GM12878 (cell line): ENCODE results near the gene FAM161A. TPM values are rescaled to one million over a fixed set of nuclear protein-coding genes. Genes with fewer than 3 reads are reported as not detected.

Experiments
- ATAC-seq: fragments of 200-7000 bp; cut with Tn5 transposase; 3 replicates; pipeline ENCODE4 v1.9.1; 2020; ENCODE audit warnings: mild to moderate bottlenecking, moderate library complexity
- BruUV-seq: library from RNA; stranded (reverse); fragments of 400-500 nt; replicated peaks from 2 replicates; lab custom pipeline; 2021; lab: Mats Ljungman, UMichigan
- CTCF ChIA-PET: fragments of 300-600 bp; sonication (Branson Sonifier 250); formaldehyde crosslinking; extraction: SDS; loops from one replicate; lab custom pipeline; 2021; ENCODE audit warnings: inconsistent platforms; lab: Yijun Ruan, JAX
- POLR2A ChIA-PET: fragments of 350-600 bp; formaldehyde crosslinking; extraction: SDS; loops from one replicate; lab custom pipeline; 2021; ENCODE audit warnings: inconsistent platforms; lab: Charles Lee
- RAD21 ChIA-PET: fragments of 300-600 bp; sonication (Branson Sonifier 250); formaldehyde crosslinking; loops from one replicate; lab custom pipeline; 2023; ENCODE audit warnings: antibody characterized with exemption; ENCODE audit not compliant: unreplicated experiment; lab: Charles Lee
- SMC1A ChIA-PET: fragments of 300-600 bp; sonication (Branson Sonifier 250); formaldehyde crosslinking; loops from one replicate; lab custom pipeline; 2023; ENCODE audit not compliant: unreplicated experiment, uncharacterized antibody; lab: Charles Lee
- DNase-seq: peaks from one replicate; pipeline ENCODE4 v3.0.0-alpha.2; 2011; ENCODE audit warnings: low read depth, low spot score
- FAIRE-seq: peaks from 3 replicates; lab custom pipeline; 2011; peaks lifted over from hg19 to GRCh38; lab: Jason Lieb, UNC
- H2AFZ ChIP-seq: 2 replicates; pipeline ENCODE4 v1.6.0; 2011; ENCODE audit warnings: low read depth, low read length, control low read depth; ENCODE audit not compliant: control insufficient read depth
- H3K27ac ChIP-seq: 2 replicates; pipeline ENCODE4 v1.5.1; 2011; ENCODE audit warnings: control low read depth; ENCODE audit not compliant: control insufficient read depth, insufficient read depth
- H3K27me3 ChIP-seq, 2 experiments: replicated peaks in 1 of 2; 2 replicates each; pipeline versions ENCODE4 v1.6.0 to v1.6.1; 2011; ENCODE audit warnings: low read length in 1 of 2; ENCODE audit not compliant: control insufficient read depth in 2 of 2, insufficient read depth in 2 of 2
- H3K36me3 ChIP-seq, 2 experiments: 2 replicates each; pipeline ENCODE4 v1.5.1; 2011; ENCODE audit warnings: low read length in 1 of 2; ENCODE audit not compliant: control insufficient read depth in 2 of 2, insufficient read depth in 2 of 2
- H3K4me1 ChIP-seq: 2 replicates; pipeline ENCODE4 v1.6.1; 2011; ENCODE audit warnings: mild to moderate bottlenecking, low read length, moderate library complexity, mixed read lengths; ENCODE audit not compliant: control insufficient read depth, insufficient read depth
- H3K4me2 ChIP-seq: 2 replicates; pipeline ENCODE4 v1.6.0; 2011; ENCODE audit warnings: control low read depth; ENCODE audit not compliant: control insufficient read depth, insufficient read depth
- H3K4me3 ChIP-seq: fragments of 200-600 bp; sonication (generic); 2 replicates; pipeline ENCODE4 v1.5.1; 2016
- H3K79me2 ChIP-seq: 2 replicates; pipeline ENCODE4 v1.6.0; 2011; ENCODE audit warnings: low read length; ENCODE audit not compliant: control insufficient read depth, insufficient read depth
- H3K9ac ChIP-seq: 2 replicates; pipeline ENCODE4 v1.8.0; 2011; ENCODE audit warnings: low read length, control low read depth, mixed read lengths; ENCODE audit not compliant: control insufficient read depth, insufficient read depth
- H3K9me3 ChIP-seq: replicated peaks from 3 replicates; pipeline ENCODE4 v1.5.1; 2011; ENCODE audit warnings: mild to moderate bottlenecking, low read length; ENCODE audit not compliant: control insufficient read depth, insufficient read depth
- H4K20me1 ChIP-seq: 2 replicates; pipeline ENCODE4 v1.6.0; 2011; ENCODE audit not compliant: control insufficient read depth, insufficient read depth
- EGR1 ChIP-seq, 2 experiments: IDR thresholded peaks; 1 replicate in 1 of 2; 2 replicates in 1 of 2; pipeline ENCODE4 v1.6.1; 2011 to 2012; ENCODE audit warnings: low read depth in 2 of 2, low read length in 2 of 2, borderline replicate concordance in 1 of 2, mild to moderate bottlenecking in 1 of 2, moderate library complexity in 1 of 2
- ESRRA ChIP-seq: IDR thresholded peaks from 2 replicates; pipeline ENCODE4 v1.6.1; 2012; ENCODE audit warnings: mild to moderate bottlenecking, low read length, improper control_type of control experiment
- IKZF2 ChIP-seq, 2 experiments: fragments of 450-650 bp; IDR thresholded peaks; 2 replicates each; pipeline ENCODE4 v1.6.1; 2017; ENCODE audit warnings: mild to moderate bottlenecking in 2 of 2, moderate library complexity in 2 of 2
- KAT2A ChIP-seq: conservative IDR thresholded peaks from 2 replicates; pipeline ENCODE4 v1.6.1; 2011; ENCODE audit warnings: low read depth, low read length; ENCODE audit not compliant: control insufficient read depth
- NBN ChIP-seq: fragments of 450-650 bp; IDR thresholded peaks from 2 replicates; pipeline ENCODE4 v1.6.1; 2016
- NFXL1 ChIP-seq: fragments of 450-650 bp; IDR thresholded peaks from 2 replicates; pipeline ENCODE4 v1.6.1; 2017; ENCODE audit warnings: antibody characterized with exemption, mild to moderate bottlenecking, borderline replicate concordance
- NKRF ChIP-seq: fragments of 450-650 bp; conservative IDR thresholded peaks from 2 replicates; pipeline ENCODE4 v1.6.1; 2017; ENCODE audit warnings: mild to moderate bottlenecking, moderate library complexity
- RB1 ChIP-seq: fragments of 450-650 bp; formaldehyde crosslinking; IDR thresholded peaks from 2 replicates; pipeline ENCODE4 v1.6.1; 2017; ENCODE audit warnings: mild to moderate bottlenecking, borderline replicate concordance
- RCOR1 ChIP-seq: conservative IDR thresholded peaks from 2 replicates; pipeline ENCODE4 v1.6.1; 2012; ENCODE audit warnings: low read depth, low read length, improper control_type of control experiment
- WGBS: methylation state at CpG from one replicate; pipeline ENCODE4 v1.1.6; 2016; ENCODE audit warnings: low lambda C conversion rate; ENCODE audit not compliant: insufficient replicate concordance, insufficient coverage; ENCODE audit errors: missing lambda C conversion rate; 5-methylcytosine and 5-hydroxymethylcytosine counted together
- in situ Hi-C: fragments of 300-500 bp; cut with MboI; formaldehyde crosslinking; loops from 9 replicates; pipeline ENCODE4 v1.14.3; 2018; ENCODE audit warnings: mixed read lengths
- intact Hi-C: fragments of 100-400 bp; cut with micrococcal nuclease; formaldehyde crosslinking; loops from one replicate; pipeline ENCODE4 v1.14.2; 2022; ENCODE audit not compliant: unreplicated experiment
- polyA plus RNA-seq, 11 experiments: library from polyadenylated mRNA; depleted of rRNA in 4 of 11; unstranded in 6 of 11; stranded (reverse) in 5 of 11; fragments of >200 nt; fragmentation: Nextera tagmentation in 4 of 11; fragmentation: Illumina TruSeq in 1 of 11; extraction: Ambion mirVana in 4 of 11; extraction: Trizol in 1 of 11; gene quantifications; 1 replicate in 1 of 11; 2 replicates in 10 of 11; pipeline versions ENCODE4 v1.2.1 to v1.2.3, GENCODE V29; 2011 to 2016; ENCODE audit warnings: inconsistent platforms in 2 of 11, missing spikeins in 2 of 11, low read depth in 1 of 11
- total RNA-seq, 4 experiments: library from RNA; depleted of rRNA in 3 of 4; stranded (reverse); fragments of >200 nt in 3 of 4; fragmentation: Illumina TruSeq in 1 of 4; extraction: Trizol in 1 of 4; gene quantifications; 2 replicates each; pipeline versions ENCODE4 v1.2.1 to v1.2.3, GENCODE V29; 2013 to 2021

The FAM161A gene
- total and polyA plus RNA-seq, 10 of the 15 experiments (the other 5 are each of a cell fraction or from before 2014, with no cell fraction given) = 2.2 to 12.2 (median 8.9) TPM

GRCh38 chr2:61845320-61845719, 8.5 kb downstream of the FAM161A start:
- SMC1A ChIA-PET = interaction anchor here (0.9 to 2.5 kb wide), 2 partner anchors 8 to 9 kb away, joined by 3 to 6 read pairs; partner anchors contain the start of gene FAM161A
- in situ Hi-C loops = no loop called here
- BruUV-seq = no TSS peak

More at GRCh38 chr2:61845320-61845719, 8.5 kb downstream of the FAM161A start:
- intact Hi-C loops = no loop called here
- H3K27me3 ChIP-seq = no peaks in the 10 kb centered on the region
- no peaks in the 10 kb centered on the region for H4K20me1 ChIP-seq
- H2AFZ ChIP-seq = no peak overlapping the region
- ATAC-seq = no peak
- H3K36me3 ChIP-seq = no peaks in the 10 kb centered on the region
- RAD21 ChIA-PET = no interaction called here
- no peaks in the 10 kb centered on the region for H3K9me3 ChIP-seq
- 69% methylated on average over 3 of the region's 3 CpGs for WGBS
- H3K4me1 ChIP-seq = no peaks in the 10 kb centered on the region
- CTCF ChIA-PET = interaction anchor here (1.2 kb wide), 1 partner anchor 8 kb away, joined by 4 read pairs; no protein-coding TSS in a partner anchor
- no peak overlapping the region for H3K4me3 ChIP-seq
- H3K79me2 ChIP-seq = no peaks in the 10 kb centered on the region
- no peak for FAIRE-seq
- H3K4me2 ChIP-seq = no peak overlapping the region
- no peak overlapping the region for H3K27ac ChIP-seq
- no peak for DNase-seq
- TF ChIP-seq RCOR1 (no peak), EGR1 (IDR thresholded peaks at IDR 0.05; ENCODE audit: borderline replicate concordance in 1 of 2, low read depth in 2 of 2, low read length in 2 of 2) (no peak), NKRF (no peak), IKZF2 (IDR thresholded peaks at IDR 0.05) (no peak), NFXL1 (no peak), NBN (no peak), KAT2A (no peak), RB1 (no peak), ESRRA (no peak)
- no peak overlapping the region for H3K9ac ChIP-seq
- POLR2A ChIA-PET = interaction anchor here (0.6 to 1.3 kb wide), 2 partner anchors 8 to 25 kb away, joined by 3 to 5 read pairs; partner anchors contain the start of gene FAM161A
